GM12872 (cell line): Measurements from ENCODE around the gene ZNF76.

Experiments
- CTCF ChIP-seq: IDR thresholded peaks from 3 replicates; pipeline ENCODE4 v1.5.1; 2011; ENCODE audit warnings: low read depth, mild to moderate bottlenecking, low read length, moderate library complexity; ENCODE audit not compliant: insufficient read depth

Gene ZNF76

GRCh38 chr6:35272005-35272404 lies 12.5 kb downstream of the ZNF76 start:
- no peak for TF ChIP-seq CTCF

- TF ChIP-seq CTCF: no peak
Observed at GRCh38 chr6:35273822-35274559, 14.5 kb downstream of the ZNF76 start.

GRCh38 chr6:35275744-35276260 lies 16.3 kb downstream of the ZNF76 start:
- TF ChIP-seq CTCF: no peak

GRCh38 chr6:35278708-35279107 lies 19.2 kb downstream of the ZNF76 start:
- TF ChIP-seq CTCF: no peak

- no peak for TF ChIP-seq CTCF
Observed at GRCh38 chr6:35280903-35281302, 21.4 kb downstream of the ZNF76 start.

- TF ChIP-seq CTCF: no peak
Observed at GRCh38 chr6:35282472-35282871, 22.9 kb downstream of the ZNF76 start.

GRCh38 chr6:35283361-35283760 lies 23.8 kb downstream of the ZNF76 start:
- TF ChIP-seq CTCF: no peak
